Trophoblast cell (in vitro differentiated cells and primary cell): ENCODE measurements around the gene FRAS1.

Source experiments
- DNase-seq, 2 donors: peaks; one replicate each; pipeline ENCODE4 v3.0.0-alpha.2; 2016
- H2AFZ ChIP-seq: 2 replicates; pipeline ENCODE4 v1.6.1; 2013; ENCODE audit warnings: low read length, moderate library complexity, mild to moderate bottlenecking; ENCODE audit not compliant: insufficient read depth, poor library complexity
- H2AK5ac ChIP-seq: 2 replicates; pipeline ENCODE4 v1.6.1; 2013; ENCODE audit warnings: mild to moderate bottlenecking, low read length
- H2BK120ac ChIP-seq: 2 replicates; pipeline ENCODE4 v1.6.1; 2013; ENCODE audit warnings: low read length, mild to moderate bottlenecking, moderate library complexity; ENCODE audit not compliant: insufficient read depth, poor library complexity
- H2BK12ac ChIP-seq: 2 replicates; pipeline ENCODE4 v1.6.1; 2013; ENCODE audit warnings: mild to moderate bottlenecking, low read length, moderate library complexity
- H2BK5ac ChIP-seq: 2 replicates; pipeline ENCODE4 v1.6.1; 2013; ENCODE audit warnings: low read length, low read depth, moderate library complexity, mild to moderate bottlenecking; ENCODE audit not compliant: poor library complexity
- H3K14ac ChIP-seq: 2 replicates; pipeline ENCODE4 v1.6.1; 2013; ENCODE audit warnings: mild to moderate bottlenecking, low read length
- H3K18ac ChIP-seq: 2 replicates; pipeline ENCODE4 v1.6.1; 2013; ENCODE audit warnings: mild to moderate bottlenecking, low read length
- H3K23ac ChIP-seq: 2 replicates; pipeline ENCODE4 v1.6.1; 2013; ENCODE audit warnings: low read length
- H3K27ac ChIP-seq: 2 replicates; pipeline ENCODE4 v1.5.1; 2013; ENCODE audit warnings: low read depth, mild to moderate bottlenecking, inconsistent platforms, low read length, moderate library complexity
- H3K27me3 ChIP-seq: 2 replicates; pipeline ENCODE4 v1.6.1; 2013; ENCODE audit warnings: inconsistent platforms, mild to moderate bottlenecking, low read length, moderate library complexity; ENCODE audit not compliant: insufficient read depth
- H3K36me3 ChIP-seq, 2 experiments: 1 replicate in 1 of 2; 2 replicates in 1 of 2; pipeline ENCODE4 v1.6.1; 2013; ENCODE audit warnings: low read length in 2 of 2, mild to moderate bottlenecking in 2 of 2, moderate library complexity in 1 of 2; ENCODE audit not compliant: insufficient read depth in 2 of 2, control insufficient read depth in 1 of 2
- H3K4ac ChIP-seq: 2 replicates; pipeline ENCODE4 v1.6.1; 2013; ENCODE audit warnings: low read depth, mild to moderate bottlenecking, low read length, moderate library complexity
- H3K4me1 ChIP-seq, 2 experiments: 1 replicate in 1 of 2; 2 replicates in 1 of 2; pipeline ENCODE4 v1.6.1; 2013; ENCODE audit warnings: low read length in 2 of 2, mild to moderate bottlenecking in 2 of 2, moderate library complexity in 1 of 2; ENCODE audit not compliant: insufficient read depth in 2 of 2, control insufficient read depth in 1 of 2
- H3K4me2 ChIP-seq: 2 replicates; pipeline ENCODE4 v1.6.1; 2013; ENCODE audit warnings: inconsistent platforms, mild to moderate bottlenecking, low read length, moderate library complexity
- H3K4me3 ChIP-seq: 2 replicates; pipeline ENCODE4 v1.5.1; 2013; ENCODE audit warnings: mild to moderate bottlenecking, low read depth, low read length, inconsistent platforms
- H3K79me1 ChIP-seq: one replicate; pipeline ENCODE4 v1.6.1; 2013; ENCODE audit warnings: low read length
- H3K79me2 ChIP-seq: 2 replicates; pipeline ENCODE4 v1.6.1; 2013; ENCODE audit warnings: low read length, mild to moderate bottlenecking; ENCODE audit not compliant: control insufficient read depth, insufficient read depth, poor library complexity
- H3K9ac ChIP-seq: 2 replicates; pipeline ENCODE4 v1.6.1; 2013; ENCODE audit warnings: mild to moderate bottlenecking, low read length
- H3K9me3 ChIP-seq: 2 replicates; pipeline ENCODE4 v1.6.1; 2013; ENCODE audit warnings: low read depth, mild to moderate bottlenecking, control low read depth, inconsistent platforms, low read length; ENCODE audit not compliant: insufficient read depth
- H4K12ac ChIP-seq: 2 replicates; pipeline ENCODE4 v1.6.1; 2013; ENCODE audit warnings: low read depth, mild to moderate bottlenecking, low read length, moderate library complexity
- H4K8ac ChIP-seq: 2 replicates; pipeline ENCODE4 v1.6.1; 2013; ENCODE audit warnings: low read depth, mild to moderate bottlenecking, low read length, moderate library complexity
- H4K91ac ChIP-seq: one replicate; pipeline ENCODE4 v1.6.1; 2013; ENCODE audit warnings: low read depth, mild to moderate bottlenecking, low read length, moderate library complexity
- WGBS: extraction: QIAGEN DNeasy Blood & Tissue Kit; methylation state at CpG from one replicate; pipeline ENCODE4 v1.1.7; 2013; ENCODE audit warnings: missing lambda C conversion rate; ENCODE audit not compliant: insufficient read length, insufficient coverage; ENCODE audit errors: extremely low coverage; 5-methylcytosine and 5-hydroxymethylcytosine counted together

FRAS1 gene

GRCh38 chr4:78361621-78362120 lies 304.5 kb downstream of the FRAS1 start:
- no peak overlapping the region for H2AFZ ChIP-seq
- H3K79me1 ChIP-seq, result no peaks in the 10 kb centered on the region
- H3K79me2 ChIP-seq, result no peaks in the 10 kb centered on the region
- H4K12ac ChIP-seq, result no peak overlapping the region
- H3K18ac ChIP-seq, result no peak overlapping the region
- no peaks in the 10 kb centered on the region for H3K9me3 ChIP-seq
- no peak overlapping the region for H3K23ac ChIP-seq
- WGBS, result no CpG with 5 or more reads among the region's 4 CpGs
- no peak overlapping the region for H3K14ac ChIP-seq
- H3K27ac ChIP-seq, result no peak overlapping the region
- H2BK120ac ChIP-seq, result no peak overlapping the region
- H2AK5ac ChIP-seq, result no peak overlapping the region
- H3K27me3 ChIP-seq, result no peaks in the 10 kb centered on the region
- H3K36me3 ChIP-seq, result peaks cover 11 to 12% of the 10 kb centered on the region in 2 experiments
- no peak overlapping the region for H2BK12ac ChIP-seq
- H3K9ac ChIP-seq, result no peak overlapping the region
- H3K4me2 ChIP-seq, result no peak overlapping the region
- no peak for DNase-seq
- no peak overlapping the region for H3K4ac ChIP-seq
- H3K4me1 ChIP-seq, result peaks cover 0 to 2% of the 10 kb centered on the region in 2 experiments
- H4K8ac ChIP-seq, result no peak overlapping the region
- H2BK5ac ChIP-seq, result no peak overlapping the region
- H4K91ac ChIP-seq, result no peak overlapping the region
- no peak overlapping the region for H3K4me3 ChIP-seq

- no CpG with 5 or more reads among the region's 6 CpGs for WGBS
Observed at GRCh38 chr4:78362310-78362709, 305.2 kb downstream of the FRAS1 start.

DNA sequence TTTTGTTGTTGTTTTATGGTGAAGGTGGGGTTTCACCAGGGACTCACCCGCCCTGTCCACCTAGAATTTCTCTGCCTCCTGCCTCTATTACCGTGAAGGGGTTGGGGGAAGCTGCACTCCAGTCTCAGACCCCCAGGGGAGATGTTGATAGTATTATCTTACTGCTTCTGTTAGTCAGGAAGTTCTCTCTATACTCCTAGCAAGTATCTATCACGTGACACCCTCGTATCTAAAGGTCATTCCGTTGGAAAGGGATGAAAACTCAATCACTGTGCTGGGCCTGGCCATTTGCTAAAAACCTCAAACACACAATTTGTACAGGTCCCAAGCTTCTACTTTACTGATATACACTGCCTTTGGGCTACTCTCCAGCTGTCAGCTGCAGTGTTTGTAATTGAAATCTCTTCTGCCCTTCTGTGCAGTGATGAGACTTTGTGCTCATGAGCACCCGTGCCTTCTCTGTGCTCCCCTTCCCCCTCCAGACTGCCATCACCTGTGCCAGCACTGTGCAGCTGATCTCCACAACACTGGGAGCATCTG lies 306.0 kb downstream of the FRAS1 start:
- no peak overlapping the region for H3K9ac ChIP-seq
- H3K4me3 ChIP-seq, result no peak overlapping the region
- no peak overlapping the region for H3K27ac ChIP-seq
- peaks cover 15 to 16% of the 10 kb centered on the region in 2 experiments for H3K36me3 ChIP-seq
- H2BK120ac ChIP-seq, result no peak overlapping the region
- no peak overlapping the region for H2BK5ac ChIP-seq
- no peak overlapping the region for H4K8ac ChIP-seq
- H4K91ac ChIP-seq, result no peak overlapping the region
- no CpG with 5 or more reads among the region's 6 CpGs for WGBS
- no peak overlapping the region for H3K4me2 ChIP-seq
- H2AFZ ChIP-seq, result no peak overlapping the region
- no peaks in the 10 kb centered on the region for H3K79me2 ChIP-seq
- H3K14ac ChIP-seq, result no peak overlapping the region
- no peak overlapping the region for H4K12ac ChIP-seq
- H3K23ac ChIP-seq, result no peak overlapping the region
- H3K27me3 ChIP-seq, result no peaks in the 10 kb centered on the region
- H2AK5ac ChIP-seq, result no peak overlapping the region
- H3K4me1 ChIP-seq, result peaks cover 0 to 2% of the 10 kb centered on the region in 2 experiments
- H3K9me3 ChIP-seq, result no peaks in the 10 kb centered on the region
- no peaks in the 10 kb centered on the region for H3K79me1 ChIP-seq
- no peak for DNase-seq
- H3K18ac ChIP-seq, result no peak overlapping the region
- H2BK12ac ChIP-seq, result no peak overlapping the region
- H3K4ac ChIP-seq, result no peak overlapping the region

More at GRCh38 chr4:78362310-78362709, 305.2 kb downstream of the FRAS1 start:
- H4K8ac ChIP-seq, result no peak overlapping the region
- no peak overlapping the region for H3K4me3 ChIP-seq
- no peak overlapping the region for H3K9ac ChIP-seq
- H3K36me3 ChIP-seq, result peaks cover 15 to 16% of the 10 kb centered on the region in 2 experiments
- H3K4me1 ChIP-seq, result peaks cover 0 to 2% of the 10 kb centered on the region in 2 experiments
- DNase-seq, result no peak
- H4K91ac ChIP-seq, result no peak overlapping the region
- no peak overlapping the region for H3K27ac ChIP-seq
- no peaks in the 10 kb centered on the region for H3K79me2 ChIP-seq
- H2BK120ac ChIP-seq, result no peak overlapping the region
- H3K23ac ChIP-seq, result no peak overlapping the region
- no peak overlapping the region for H3K4me2 ChIP-seq
- no peak overlapping the region for H2AFZ ChIP-seq
- H3K79me1 ChIP-seq, result no peaks in the 10 kb centered on the region
- H4K12ac ChIP-seq, result no peak overlapping the region
- H2AK5ac ChIP-seq, result no peak overlapping the region
- H3K27me3 ChIP-seq, result no peaks in the 10 kb centered on the region
- no peak overlapping the region for H2BK5ac ChIP-seq
- H3K18ac ChIP-seq, result no peak overlapping the region
- no peak overlapping the region for H2BK12ac ChIP-seq
- H3K14ac ChIP-seq, result no peak overlapping the region
- H3K4ac ChIP-seq, result no peak overlapping the region
- H3K9me3 ChIP-seq, result no peaks in the 10 kb centered on the region

DNA sequence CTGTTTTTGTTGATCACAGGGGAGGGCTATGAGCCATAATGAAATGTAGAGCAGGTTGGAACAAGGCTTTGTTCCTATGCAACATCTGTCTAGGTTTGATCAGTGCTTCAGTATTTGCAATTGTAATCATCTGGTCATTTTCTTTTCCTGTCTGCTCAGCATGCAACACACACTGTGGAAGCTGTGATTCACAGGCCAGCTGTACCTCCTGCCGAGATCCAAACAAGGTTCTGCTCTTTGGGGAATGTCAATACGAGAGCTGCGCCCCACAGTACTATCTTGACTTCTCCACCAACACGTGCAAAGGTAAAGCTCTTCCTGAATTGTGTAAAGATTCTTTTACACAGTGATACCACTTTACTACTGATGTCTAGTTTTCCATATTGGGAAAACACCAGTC lies 312.6 kb downstream of the FRAS1 start:
- Histone ChIP-seq H3K14ac (no peak overlapping the region), H2AK5ac (no peak overlapping the region), H3K18ac (no peak overlapping the region), H3K23ac (no peak overlapping the region), H4K12ac (no peak overlapping the region), H3K79me1 (no peaks in the 10 kb centered on the region), H3K36me3 (peaks cover 14 to 30% of the 10 kb centered on the region in 2 experiments), H4K91ac (no peak overlapping the region), H3K9me3 (peaks cover 2% of the 10 kb centered on the region), H2AFZ (no peak overlapping the region), H3K4me1 (peaks cover 2 to 7% of the 10 kb centered on the region in 2 experiments), H2BK5ac (no peak overlapping the region), H3K27me3 (no peaks in the 10 kb centered on the region), H3K27ac (no peak overlapping the region), H3K4me3 (no peak overlapping the region), H2BK12ac (no peak overlapping the region), H3K4ac (no peak overlapping the region), H3K4me2 (no peak overlapping the region), H2BK120ac (no peak overlapping the region), H3K79me2 (no peaks in the 10 kb centered on the region), H4K8ac (no peak overlapping the region), H3K9ac (no peak overlapping the region)
- DNase-seq, result no peak
- WGBS, result no CpG with 5 or more reads among the region's 4 CpGs
